MM.1S (cell line): Measurements from ENCODE around the gene SMPD3.

Experiments
- DNase-seq: peaks from one replicate; pipeline ENCODE4 v3.0.0-alpha.2; 2015
- H2AFZ ChIP-seq: fragments of 300-600 bp; sonication (generic); 2 replicates; pipeline ENCODE4 v1.6.0; 2016; ENCODE audit warnings: antibody characterized with exemption, low read length
- H3F3A ChIP-seq: fragments of 300-600 bp; sonication (generic); 2 replicates; pipeline ENCODE4 v1.6.1; 2016; ENCODE audit warnings: mild to moderate bottlenecking, antibody characterized with exemption, low read length, moderate library complexity, mixed read lengths; ENCODE audit not compliant: insufficient read depth
- H3K27ac ChIP-seq: fragments of 300-600 bp; sonication (generic); 2 replicates; pipeline ENCODE4 v1.5.1; 2016; ENCODE audit warnings: mild to moderate bottlenecking, low read length
- H3K27me3 ChIP-seq: fragments of 300-600 bp; sonication (generic); replicated peaks from 2 replicates; pipeline ENCODE4 v1.6.0; 2016; ENCODE audit warnings: low read length; ENCODE audit not compliant: insufficient read depth
- H3K36me3 ChIP-seq: fragments of 300-600 bp; sonication (generic); replicated peaks from 2 replicates; pipeline ENCODE4 v1.6.1; 2016; ENCODE audit warnings: mild to moderate bottlenecking, low read length, mixed read lengths; ENCODE audit not compliant: insufficient read depth
- H3K4me1 ChIP-seq: fragments of 300-600 bp; sonication (generic); 2 replicates; pipeline ENCODE4 v1.6.1; 2016; ENCODE audit warnings: low read length, mixed read lengths
- H3K4me2 ChIP-seq: fragments of 300-600 bp; sonication (generic); 2 replicates; pipeline ENCODE4 v1.6.0; 2016; ENCODE audit warnings: low read depth, low read length
- H3K4me3 ChIP-seq: fragments of 300-600 bp; sonication (generic); 2 replicates; pipeline ENCODE4 v1.5.1; 2016; ENCODE audit warnings: low read length, mixed read lengths
- H3K79me2 ChIP-seq: fragments of 300-600 bp; sonication (generic); 2 replicates; pipeline ENCODE4 v1.6.1; 2016; ENCODE audit warnings: mixed run types, low read length, mixed read lengths
- H3K9ac ChIP-seq: fragments of 300-600 bp; sonication (generic); 2 replicates; pipeline ENCODE4 v1.6.1; 2016; ENCODE audit warnings: low read length, mixed read lengths
- H3K9me2 ChIP-seq: fragments of 300-600 bp; sonication (generic); replicated peaks from 2 replicates; pipeline ENCODE4 v1.6.1; 2016; ENCODE audit warnings: mild to moderate bottlenecking, low read length, mixed read lengths; ENCODE audit not compliant: insufficient read depth
- H3K9me3 ChIP-seq: fragments of 300-600 bp; sonication (generic); replicated peaks from 2 replicates; pipeline ENCODE4 v1.6.1; 2016; ENCODE audit warnings: mild to moderate bottlenecking, low read length, mixed read lengths; ENCODE audit not compliant: insufficient read depth
- H4K20me1 ChIP-seq: fragments of 300-600 bp; sonication (generic); 2 replicates; pipeline ENCODE4 v1.6.1; 2016; ENCODE audit warnings: mild to moderate bottlenecking, low read length, moderate library complexity, mixed read lengths; ENCODE audit not compliant: insufficient read depth
- CTCF ChIP-seq: fragments of 300-600 bp; sonication (generic); IDR thresholded peaks from 2 replicates; pipeline ENCODE4 v1.5.1; 2016; ENCODE audit warnings: antibody characterized with exemption, low read length, mixed read lengths
- EZH2 ChIP-seq: fragments of 300-600 bp; sonication (generic); optimal IDR thresholded peaks from 2 replicates; pipeline ENCODE3; 2017; ENCODE audit warnings: low read depth, mild to moderate bottlenecking, antibody characterized with exemption, low read length, mixed read lengths
- EZH2phosphoT487 ChIP-seq: fragments of 300-600 bp; sonication (generic); IDR thresholded peaks from 2 replicates; pipeline ENCODE4 v1.6.1; 2018; ENCODE audit warnings: antibody characterized with exemption, low read length

The SMPD3 gene

DNA sequence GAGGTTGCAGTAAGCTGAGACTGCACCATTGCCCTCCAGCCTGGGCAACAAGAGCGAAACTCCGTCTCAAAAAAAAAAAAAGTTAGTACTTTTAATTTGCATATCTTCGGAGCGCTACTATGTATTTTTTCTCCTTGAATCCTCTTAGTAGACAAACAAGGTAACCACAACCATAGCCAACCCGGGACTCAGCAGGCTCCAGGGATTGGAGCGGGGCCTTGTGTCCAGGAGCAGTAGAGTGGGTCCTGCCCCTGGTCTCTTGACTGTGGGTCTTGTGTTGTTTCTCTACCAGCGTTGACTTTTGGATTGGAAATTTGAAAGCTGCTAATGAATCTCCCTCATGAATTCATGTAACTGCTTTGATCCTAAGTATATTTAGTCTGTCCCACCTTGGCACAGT, 105.2 kb downstream of the SMPD3 start:
- H4K20me1 ChIP-seq, result no peaks in the 10 kb centered on the region
- H3K9me2 ChIP-seq, result no peaks in the 10 kb centered on the region
- no peak overlapping the region for H3K4me2 ChIP-seq
- no peak overlapping the region for H2AFZ ChIP-seq
- no peak for DNase-seq
- no peak overlapping the region for H3K4me3 ChIP-seq
- H3K79me2 ChIP-seq, result no peaks in the 10 kb centered on the region; the same call in 1 of the 2 replicates
- no peaks in the 10 kb centered on the region for H3F3A ChIP-seq
- peaks cover 6% of the 10 kb centered on the region; the same call in 1 of the 2 replicates for H3K36me3 ChIP-seq
- H3K27ac ChIP-seq, result no peak overlapping the region
- TF ChIP-seq EZH2 (no peak), CTCF (no peak), EZH2phosphoT487 (no peak)
- no peaks in the 10 kb centered on the region for H3K27me3 ChIP-seq
- H3K9ac ChIP-seq, result no peak overlapping the region
- no peaks in the 10 kb centered on the region for H3K9me3 ChIP-seq
- 0 out of 2 replicates have a peak, but pooled peaks cover 4% of the 10 kb centered on the region for H3K4me1 ChIP-seq

GRCh38 chr16:68342620-68343019, 105.7 kb downstream of the SMPD3 start:
- no peak overlapping the region for H3K4me2 ChIP-seq
- H3K36me3 ChIP-seq, result peaks cover 11% of the 10 kb centered on the region
- H3K79me2 ChIP-seq, result no peaks in the 10 kb centered on the region; the same call in 1 of the 2 replicates

DNA sequence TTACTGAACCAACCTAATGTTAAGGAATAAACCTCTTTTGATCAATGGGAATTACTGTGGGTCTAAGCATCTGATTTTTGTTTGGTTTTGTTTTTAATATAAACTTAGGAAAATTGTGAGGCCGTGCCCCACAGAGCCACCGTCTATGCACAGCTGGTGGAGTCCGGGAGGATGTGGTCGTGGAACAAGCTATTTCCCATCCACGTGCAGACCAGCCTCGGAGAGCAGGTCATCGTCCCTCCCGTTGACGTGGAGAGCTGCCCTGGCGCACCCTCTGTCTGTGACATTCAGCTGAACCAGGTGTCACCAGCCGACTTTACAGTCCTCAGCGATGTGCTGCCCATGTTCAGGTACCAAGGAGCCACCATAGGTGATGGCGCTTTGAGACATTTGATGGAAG, 109.1 kb downstream of the SMPD3 start:
- Histone ChIP-seq H3K27me3 (no peaks in the 10 kb centered on the region), H2AFZ (no peak overlapping the region), H3K4me3 (no peak overlapping the region), H3K9me3 (no peaks in the 10 kb centered on the region), H4K20me1 (no peaks in the 10 kb centered on the region), H3K9ac (no peak overlapping the region), H3K79me2 (no peaks in the 10 kb centered on the region), H3K36me3 (peaks cover 18% of the 10 kb centered on the region), H3F3A (no peaks in the 10 kb centered on the region), H3K27ac (no peak overlapping the region), H3K4me1 (0 out of 2 replicates have a peak, but pooled peaks cover 4% of the 10 kb centered on the region), H3K4me2 (no peak overlapping the region), H3K9me2 (no peaks in the 10 kb centered on the region)
- no peak for TF ChIP-seq CTCF
- TF ChIP-seq EZH2phosphoT487, result no peak
- TF ChIP-seq EZH2, result no peak
- no peak for DNase-seq

More at GRCh38 chr16:68342620-68343019, 105.7 kb downstream of the SMPD3 start:
- Histone ChIP-seq H2AFZ (no peak overlapping the region), H4K20me1 (no peaks in the 10 kb centered on the region), H3K9me3 (no peaks in the 10 kb centered on the region), H3K9me2 (no peaks in the 10 kb centered on the region), H3K4me1 (0 out of 2 replicates have a peak, but pooled peaks cover 4% of the 10 kb centered on the region), H3K4me3 (no peak overlapping the region), H3K9ac (no peak overlapping the region), H3F3A (no peaks in the 10 kb centered on the region), H3K27me3 (no peaks in the 10 kb centered on the region), H3K27ac (no peak overlapping the region)
- DNase-seq, result no peak
- TF ChIP-seq EZH2phosphoT487, result no peak
- no peak for TF ChIP-seq EZH2
- TF ChIP-seq CTCF, result no peak
